ENCODE data around the gene MAGEA11. TPM values are rescaled to one million over a fixed set of nuclear protein-coding genes. Genes with fewer than 3 reads are reported as not detected.

Gene MAGEA11
- total and polyA plus RNA-seq, 7 donors: not detected

- H3K4me1 ChIP-seq: no peaks in the 10 kb centered on the region
- H3K4me3 ChIP-seq: no peak overlapping the region
- no peaks in the 10 kb centered on the region for H3K27me3 ChIP-seq
- H3K36me3 ChIP-seq: no peaks in the 10 kb centered on the region
- intact Hi-C loops (cut with DNase I): no loop called here
- H3K27ac ChIP-seq: no peak overlapping the region
- 51 to 62% methylated on average over 9 of the region's 9 CpGs for WGBS, 2 donors
- TF ChIP-seq CTCF (IDR thresholded peaks at IDR 0.05): no peak
- TF ChIP-seq POLR2AphosphoS5 (IDR thresholded peaks at IDR 0.05): no peak
- H3K9me3 ChIP-seq: no peaks in the 10 kb centered on the region
- DNase-seq: no peak
Observed at GRCh38 chrX:149682956-149683947, 28.6 kb upstream of the MAGEA11 start.

DNA sequence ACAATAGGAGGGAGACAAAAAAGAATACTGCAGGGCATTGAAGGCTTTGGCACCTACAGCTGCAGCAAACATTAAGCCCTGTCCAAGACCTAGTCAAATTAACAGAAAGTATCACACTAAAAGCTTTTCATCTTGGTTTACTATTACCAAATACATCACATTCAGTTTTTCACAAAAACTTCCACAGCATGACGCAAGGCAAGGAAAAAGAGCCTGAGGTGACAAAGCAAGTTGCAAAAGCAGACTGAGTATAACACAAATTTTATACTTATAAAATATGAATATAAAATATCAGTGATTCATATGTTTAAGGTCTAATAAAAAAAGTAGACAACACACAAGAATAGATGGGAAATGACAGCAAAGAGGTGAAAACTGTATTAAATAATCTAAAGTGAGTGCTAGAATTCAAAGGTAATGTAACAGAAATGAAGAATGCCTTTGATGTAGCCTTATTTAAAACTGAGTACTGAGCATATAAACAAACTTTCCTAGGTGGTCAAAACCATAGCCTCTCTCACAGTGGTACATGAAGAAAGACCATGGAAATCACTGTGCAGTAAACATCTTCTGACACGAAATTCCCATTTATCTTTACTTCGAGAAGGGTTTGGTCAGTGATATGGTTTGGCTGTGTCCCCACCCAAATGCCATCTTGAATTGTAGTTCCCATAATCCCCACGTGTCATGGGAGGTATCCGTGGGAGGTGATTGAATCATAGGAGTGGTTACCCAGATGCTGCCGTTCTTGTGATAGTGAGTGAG, 27.7 kb upstream of the MAGEA11 start:
- 81 to 87% methylated on average over 6 of the region's 6 CpGs for WGBS, 2 donors
- no peak for DNase-seq
- Histone ChIP-seq H3K9me3 (no peaks in the 10 kb centered on the region), H3K4me3 (no peak overlapping the region), H3K4me1 (no peaks in the 10 kb centered on the region), H3K27ac (no peak overlapping the region), H3K27me3 (no peaks in the 10 kb centered on the region), H3K36me3 (no peaks in the 10 kb centered on the region)
- intact Hi-C loops (cut with DNase I): no loop called here
- no peak for TF ChIP-seq POLR2A (IDR thresholded peaks at IDR 0.05)
- TF ChIP-seq EP300 (IDR thresholded peaks at IDR 0.05): no peak
- no peak for TF ChIP-seq POLR2AphosphoS5 (IDR thresholded peaks at IDR 0.05)
- TF ChIP-seq CTCF (IDR thresholded peaks at IDR 0.05): no peak

GRCh38 chrX:149687991-149688390, 23.9 kb upstream of the MAGEA11 start:
- H3K36me3 ChIP-seq: no peaks in the 10 kb centered on the region
- H3K27ac ChIP-seq: no peak overlapping the region
- no peak overlapping the region for H3K4me3 ChIP-seq
- no peak for DNase-seq
- intact Hi-C loops (cut with DNase I): no loop called here
- TF ChIP-seq POLR2A (IDR thresholded peaks at IDR 0.05): no peak
- no peak for TF ChIP-seq CTCF (IDR thresholded peaks at IDR 0.05)
- TF ChIP-seq EP300 (IDR thresholded peaks at IDR 0.05): no peak
- TF ChIP-seq POLR2AphosphoS5 (IDR thresholded peaks at IDR 0.05): no peak
- no peaks in the 10 kb centered on the region for H3K9me3 ChIP-seq
- no peaks in the 10 kb centered on the region for H3K4me1 ChIP-seq
- no peaks in the 10 kb centered on the region for H3K27me3 ChIP-seq

- TF ChIP-seq EP300 (IDR thresholded peaks at IDR 0.05) (no peak), POLR2A (IDR thresholded peaks at IDR 0.05) (no peak), POLR2AphosphoS5 (IDR thresholded peaks at IDR 0.05) (no peak), CTCF (IDR thresholded peaks at IDR 0.05) (no peak)
- Histone ChIP-seq H3K4me3 (no peak overlapping the region), H3K27me3 (no peaks in the 10 kb centered on the region), H3K9me3 (no peaks in the 10 kb centered on the region), H3K27ac (no peak overlapping the region), H3K36me3 (no peaks in the 10 kb centered on the region), H3K4me1 (no peaks in the 10 kb centered on the region)
- 92 to 93% methylated on average over 1 of the region's 1 CpG for WGBS, 2 donors
- intact Hi-C loops (cut with DNase I): no loop called here
- no peak for DNase-seq
Observed at GRCh38 chrX:149688552-149688951, 23.3 kb upstream of the MAGEA11 start.
